Naive thymus-derived CD4-positive, alpha-beta T cell (primary cell): ENCODE results near the gene PDE3A. TPM values are rescaled to one million over a fixed set of nuclear protein-coding genes. Genes with fewer than 3 reads are reported as not detected.

Experiments
- ATAC-seq: fragments of 150-1000 bp; cut with Tn5 transposase; 2 replicates; pipeline ENCODE4 v1.10.0; 2021; ENCODE audit warnings: mild to moderate bottlenecking, moderate library complexity
- CTCF ChIA-PET: fragments of 350-600 bp; sonication (Branson Sonifier 250); formaldehyde crosslinking; loops from one replicate; lab custom pipeline; 2021; ENCODE audit warnings: antibody characterized with exemption; lab: Charles Lee
- POLR2A ChIA-PET: fragments of 350-600 bp; sonication (Branson Sonifier 250); formaldehyde crosslinking; loops from one replicate; lab custom pipeline; 2021; ENCODE audit warnings: antibody characterized with exemption, inconsistent platforms; lab: Charles Lee
- DNase-seq, 9 donors: peaks; one replicate each; pipeline versions ENCODE4 v3.0.0 to v3.0.0-alpha.2; 2020 to 2022; ENCODE audit warnings: mixed read lengths in 1 of 9
- H3K27ac ChIP-seq: one replicate; pipeline ENCODE4 v1.7.0; 2013; ENCODE audit warnings: mild to moderate bottlenecking, low read depth, low read length, moderate library complexity
- H3K27me3 ChIP-seq, 2 donors: one replicate each; pipeline ENCODE4 v1.7.0; 2013; ENCODE audit warnings: low read length in 2 of 2, mild to moderate bottlenecking in 2 of 2, moderate library complexity in 2 of 2; ENCODE audit not compliant: control insufficient read depth in 2 of 2, insufficient read depth in 2 of 2
- H3K36me3 ChIP-seq, 3 experiments: 1 replicate in 2 of 3; 2 replicates in 1 of 3; pipeline ENCODE4 v1.7.0; 2013; ENCODE audit warnings: low read length in 3 of 3, mild to moderate bottlenecking in 3 of 3, moderate library complexity in 1 of 3; ENCODE audit not compliant: insufficient read depth in 3 of 3, control insufficient read depth in 2 of 3
- H3K4me1 ChIP-seq, 2 donors: one replicate each; pipeline ENCODE4 v1.7.0; 2013; ENCODE audit warnings: low read length in 2 of 2, mild to moderate bottlenecking in 2 of 2, moderate library complexity in 1 of 2; ENCODE audit not compliant: control insufficient read depth in 2 of 2, insufficient read depth in 2 of 2
- H3K4me3 ChIP-seq: 2 replicates; pipeline ENCODE4 v1.7.0; 2013; ENCODE audit warnings: mild to moderate bottlenecking, low read length
- H3K9me3 ChIP-seq, 3 experiments: 1 replicate in 2 of 3; 2 replicates in 1 of 3; pipeline ENCODE4 v1.7.0; 2013; ENCODE audit warnings: low read length in 3 of 3; ENCODE audit not compliant: control insufficient read depth in 2 of 3
- H3K27ac Mint-ChIP-seq, 9 donors: one replicate each; pipeline ENCODE4 v1.8.0; 2020 to 2022; ENCODE audit warnings: mixed read lengths in 9 of 9, mild to moderate bottlenecking in 8 of 9, moderate library complexity in 5 of 9, inconsistent platforms in 2 of 9
- H3K27me3 Mint-ChIP-seq, 5 donors: one replicate each; pipeline ENCODE4 v1.8.0; 2021 to 2022; ENCODE audit warnings: mixed read lengths in 5 of 5, mild to moderate bottlenecking in 1 of 5
- H3K36me3 Mint-ChIP-seq, 5 donors: one replicate each; pipeline ENCODE4 v1.8.0; 2020 to 2022; ENCODE audit warnings: mixed read lengths in 5 of 5, mild to moderate bottlenecking in 3 of 5, inconsistent platforms in 1 of 5
- H3K4me1 Mint-ChIP-seq, 7 donors: one replicate each; pipeline ENCODE4 v1.8.0; 2020 to 2022; ENCODE audit warnings: mixed read lengths in 7 of 7, mild to moderate bottlenecking in 3 of 7, inconsistent platforms in 1 of 7
- H3K4me3 Mint-ChIP-seq, 10 donors: one replicate each; pipeline ENCODE4 v1.8.0; 2020 to 2022; ENCODE audit warnings: mild to moderate bottlenecking in 10 of 10, mixed read lengths in 10 of 10, moderate library complexity in 6 of 10, inconsistent platforms in 2 of 10
- H3K9me3 Mint-ChIP-seq, 11 donors: one replicate each; pipeline ENCODE4 v1.8.0; 2020 to 2022; ENCODE audit warnings: mixed read lengths in 11 of 11, mild to moderate bottlenecking in 4 of 11, inconsistent platforms in 1 of 11, moderate library complexity in 1 of 11
- intact Hi-C, 2 donors: fragments of 100-400 bp; cut with micrococcal nuclease; formaldehyde crosslinking; loops; one replicate each; pipeline ENCODE4 v1.15.1; 2023
- polyA plus RNA-seq, 2 donors: library from polyadenylated mRNA; unstranded; fragments of 300-500 nt; fragmentation: Illumina TruSeq; gene quantifications; one replicate each; pipeline ENCODE4 v1.2.3, GENCODE V29; 2021
- total RNA-seq, 6 experiments: library from RNA in 5 of 6; stranded (reverse) in 5 of 6; gene quantifications; 1 replicate in 5 of 6; 2 replicates in 1 of 6; pipeline ENCODE4 v1.2.3 and lab custom pipeline; 2021 to 2026

Gene PDE3A
- total and polyA plus RNA-seq, 7 experiments from 2014 or later, result 0.42 TPM; not detected in 6

- H3K4me3 Mint-ChIP-seq, result no peak overlapping the region
- H3K27ac Mint-ChIP-seq, result no peak overlapping the region
- intact Hi-C loops, result no loop called here
These were observed 222.2 kb downstream of the PDE3A start for GRCh38 chr12:20590570-20590969.

GRCh38 chr12:20592556-20592955 is 224.2 kb downstream of the PDE3A start:
- Mint-ChIP-seq H3K4me1 (no peaks in the 10 kb centered on the region), H3K9me3 (peaks cover 0 to 6% (median 0%) of the 10 kb centered on the region in 11 donors)
- intact Hi-C loops, result no loop called here

More at GRCh38 chr12:20590570-20590969, 222.2 kb downstream of the PDE3A start:
- H3K4me3 ChIP-seq, result no peak overlapping the region
- Mint-ChIP-seq H3K4me1 (no peaks in the 10 kb centered on the region), H3K36me3 (no peaks in the 10 kb centered on the region), H3K27me3 (no peaks in the 10 kb centered on the region), H3K9me3 (peaks cover 0 to 6% (median 0%) of the 10 kb centered on the region in 11 donors)
- no peaks in the 10 kb centered on the region for H3K4me1 ChIP-seq
- ChIA-PET CTCF (no interaction called here), POLR2A (no interaction called here)
- no peak for DNase-seq
- no peaks in the 10 kb centered on the region for H3K27me3 ChIP-seq
- no peaks in the 10 kb centered on the region for H3K9me3 ChIP-seq
- no peak overlapping the region for H3K27ac ChIP-seq
- no peaks in the 10 kb centered on the region for H3K36me3 ChIP-seq
- ATAC-seq, result no peak

GRCh38 chr12:20593611-20594010 is 225.3 kb downstream of the PDE3A start:
- Mint-ChIP-seq H3K36me3 (no peaks in the 10 kb centered on the region), H3K27me3 (no peaks in the 10 kb centered on the region), H3K9me3 (peaks cover 0 to 6% (median 0%) of the 10 kb centered on the region in 11 donors), H3K4me1 (no peaks in the 10 kb centered on the region), H3K4me3 (no peak overlapping the region), H3K27ac (peak overlapping the region in 1 of 9 donors; percentile 12)
- Histone ChIP-seq H3K4me3 (no peak overlapping the region), H3K4me1 (no peaks in the 10 kb centered on the region), H3K27ac (no peak overlapping the region), H3K27me3 (no peaks in the 10 kb centered on the region), H3K9me3 (no peaks in the 10 kb centered on the region), H3K36me3 (no peaks in the 10 kb centered on the region)
- POLR2A ChIA-PET, result no interaction called here
- no peak for ATAC-seq
- intact Hi-C loops, result no loop called here
- CTCF ChIA-PET, result no interaction called here
- DNase-seq, result no peak

More at GRCh38 chr12:20592556-20592955, 224.2 kb downstream of the PDE3A start:
- Mint-ChIP-seq H3K27me3 (no peaks in the 10 kb centered on the region), H3K4me3 (no peak overlapping the region), H3K27ac (no peak overlapping the region), H3K36me3 (no peaks in the 10 kb centered on the region)
- DNase-seq (no peak), ATAC-seq (no peak)
- POLR2A ChIA-PET, result no interaction called here
- Histone ChIP-seq H3K4me1 (no peaks in the 10 kb centered on the region), H3K36me3 (no peaks in the 10 kb centered on the region), H3K9me3 (no peaks in the 10 kb centered on the region), H3K27me3 (no peaks in the 10 kb centered on the region), H3K4me3 (no peak overlapping the region), H3K27ac (no peak overlapping the region)
- CTCF ChIA-PET, result no interaction called here

GRCh38 chr12:20596061-20596460 is 227.7 kb downstream of the PDE3A start:
- DNase-seq, result no peak
- intact Hi-C loops, result no loop called here
- Mint-ChIP-seq H3K9me3 (peaks cover 0 to 5% (median 0%) of the 10 kb centered on the region in 11 donors), H3K4me3 (no peak overlapping the region), H3K36me3 (no peaks in the 10 kb centered on the region), H3K4me1 (no peaks in the 10 kb centered on the region), H3K27me3 (no peaks in the 10 kb centered on the region), H3K27ac (no peak overlapping the region)
- POLR2A ChIA-PET, result no interaction called here
- no peaks in the 10 kb centered on the region for H3K27me3 ChIP-seq
- H3K4me1 ChIP-seq, result no peaks in the 10 kb centered on the region
- no peak for ATAC-seq
- H3K4me3 ChIP-seq, result no peak overlapping the region
- H3K36me3 ChIP-seq, result no peaks in the 10 kb centered on the region
- CTCF ChIA-PET, result no interaction called here
- H3K27ac ChIP-seq, result no peak overlapping the region
- no peaks in the 10 kb centered on the region for H3K9me3 ChIP-seq

GRCh38 chr12:20599757-20600156 is 231.4 kb downstream of the PDE3A start:
- Histone ChIP-seq H3K4me1 (no peaks in the 10 kb centered on the region), H3K27ac (no peak overlapping the region), H3K4me3 (no peak overlapping the region), H3K9me3 (no peaks in the 10 kb centered on the region), H3K36me3 (no peaks in the 10 kb centered on the region), H3K27me3 (no peaks in the 10 kb centered on the region)
- CTCF ChIA-PET, result no interaction called here
- POLR2A ChIA-PET, result no interaction called here
- intact Hi-C loops, result no loop called here
- Mint-ChIP-seq H3K27me3 (no peaks in the 10 kb centered on the region), H3K36me3 (no peaks in the 10 kb centered on the region), H3K4me3 (no peak overlapping the region), H3K27ac (no peak overlapping the region), H3K9me3 (no peaks in the 10 kb centered on the region), H3K4me1 (no peaks in the 10 kb centered on the region)
- DNase-seq, result no peak
- no peak for ATAC-seq

GRCh38 chr12:20601668-20602280 is 233.4 kb downstream of the PDE3A start:
- Histone ChIP-seq H3K27ac (no peak overlapping the region), H3K4me1 (no peaks in the 10 kb centered on the region), H3K9me3 (no peaks in the 10 kb centered on the region), H3K4me3 (no peak overlapping the region), H3K27me3 (no peaks in the 10 kb centered on the region), H3K36me3 (no peaks in the 10 kb centered on the region)
- CTCF ChIA-PET, result no interaction called here
- H3K27ac Mint-ChIP-seq, result no peak overlapping the region
- no peaks in the 10 kb centered on the region for H3K4me1 Mint-ChIP-seq
- H3K4me3 Mint-ChIP-seq, result no peak overlapping the region
- no peaks in the 10 kb centered on the region for H3K36me3 Mint-ChIP-seq
- intact Hi-C loops, result no loop called here
- DNase-seq (no peak), ATAC-seq (no peak)
- H3K9me3 Mint-ChIP-seq, result no peaks in the 10 kb centered on the region
- POLR2A ChIA-PET, result no interaction called here
- no peaks in the 10 kb centered on the region for H3K27me3 Mint-ChIP-seq

- Mint-ChIP-seq H3K27ac (no peak overlapping the region), H3K36me3 (no peaks in the 10 kb centered on the region), H3K4me1 (no peaks in the 10 kb centered on the region), H3K27me3 (no peaks in the 10 kb centered on the region), H3K4me3 (no peak overlapping the region), H3K9me3 (no peaks in the 10 kb centered on the region)
- Histone ChIP-seq H3K4me3 (no peak overlapping the region), H3K36me3 (no peaks in the 10 kb centered on the region), H3K9me3 (no peaks in the 10 kb centered on the region), H3K27ac (no peak overlapping the region), H3K27me3 (no peaks in the 10 kb centered on the region), H3K4me1 (no peaks in the 10 kb centered on the region)
- ChIA-PET POLR2A (no interaction called here), CTCF (no interaction called here)
- intact Hi-C loops, result no loop called here
- no peak for DNase-seq
- no peak for ATAC-seq
These were observed 234.5 kb downstream of the PDE3A start for GRCh38 chr12:20602641-20603391.
